ENCODE measurements around the gene EPN2.

- no peak for TF ChIP-seq EP300 (IDR thresholded peaks at IDR 0.05)
- TF ChIP-seq CTCF (IDR thresholded peaks at IDR 0.05) = no peak
- no peak for TF ChIP-seq POLR2A (IDR thresholded peaks at IDR 0.05)
Measured at GRCh38 chr17:19287651-19288050, 50.5 kb downstream of the EPN2 start.
